ENCODE data around the gene BMP7.

The BMP7 gene

GRCh38 chr20:57225830-57226229, 40.6 kb downstream of the BMP7 start:
- DNase-seq (ENCODE audit: low read depth): no peak

- no peak for DNase-seq (ENCODE audit: low read depth)
Measured at GRCh38 chr20:57225197-57225733, 41.2 kb downstream of the BMP7 start.

DNA sequence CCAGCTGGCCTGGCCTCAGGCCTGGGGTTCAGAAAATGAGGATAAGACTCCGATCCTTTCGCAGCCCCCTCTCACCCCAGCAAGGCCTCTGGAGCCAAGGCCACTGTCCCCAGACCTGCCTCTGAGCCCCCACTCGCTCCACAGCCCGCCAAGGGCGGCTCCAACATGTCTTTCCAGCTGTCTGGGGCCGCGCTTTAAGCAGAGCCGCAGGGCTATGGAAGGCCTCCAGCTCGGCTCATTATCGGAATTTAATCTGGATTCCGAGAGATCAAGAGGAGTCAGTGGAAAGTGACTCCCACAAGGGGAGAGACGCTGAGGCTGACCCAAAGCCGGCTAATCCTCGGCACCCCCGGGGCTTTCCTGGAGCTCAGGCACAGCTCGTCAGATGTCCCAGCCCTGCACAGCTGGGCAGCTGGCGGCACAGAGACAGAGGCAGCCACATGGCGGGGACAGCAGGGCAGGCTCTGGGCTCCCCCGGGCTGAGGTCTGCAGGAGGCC, 41.8 kb downstream of the BMP7 start:
- no peak for DNase-seq (ENCODE audit: low read depth)

DNA sequence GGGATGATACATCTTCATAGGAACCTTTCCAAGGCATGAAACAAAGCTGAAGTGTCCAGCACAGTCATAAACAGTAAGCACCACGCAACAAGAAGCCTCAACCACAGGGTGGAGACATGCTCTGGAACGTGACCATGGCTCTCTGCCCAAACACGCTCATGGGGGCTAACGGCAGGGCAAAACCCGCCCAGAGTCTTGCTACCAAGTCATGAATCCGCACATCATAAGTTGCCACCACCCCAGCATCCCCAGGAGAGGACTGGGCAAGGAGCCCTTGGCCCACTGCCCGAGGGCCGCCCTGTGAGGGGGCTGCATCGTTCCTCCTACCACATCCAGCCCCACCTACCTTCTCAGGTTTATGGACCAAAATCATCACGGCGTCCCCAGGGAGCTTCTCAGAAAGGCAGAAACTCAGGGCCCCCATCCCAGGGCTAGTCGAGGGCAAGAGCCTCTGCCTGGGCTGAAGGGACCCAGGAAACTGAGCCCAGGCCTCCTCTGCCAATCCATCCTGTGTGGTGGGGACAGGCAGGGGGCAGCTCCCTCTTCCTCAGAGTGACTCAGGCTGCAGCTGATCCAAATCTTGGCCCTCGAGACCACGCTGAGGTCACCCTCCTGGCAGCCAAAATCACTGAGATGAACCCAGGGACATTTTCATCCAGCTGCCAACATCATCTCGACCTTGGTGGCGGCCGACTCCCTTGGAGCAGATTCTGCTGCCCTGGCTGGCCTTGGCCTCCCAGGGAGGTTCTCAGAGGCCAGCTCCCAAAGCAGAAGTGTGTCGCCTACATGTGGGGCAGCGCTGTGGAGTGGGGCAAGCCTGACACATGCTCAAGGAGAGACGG, 42.6 kb downstream of the BMP7 start:
- DNase-seq (ENCODE audit: low read depth): no peak

- DNase-seq (ENCODE audit: low read depth): no peak
Measured at GRCh38 chr20:57222631-57222950, 43.9 kb downstream of the BMP7 start.

- DNase-seq (ENCODE audit: low read depth): no peak
Measured at GRCh38 chr20:57221916-57222630, 44.4 kb downstream of the BMP7 start.

DNA sequence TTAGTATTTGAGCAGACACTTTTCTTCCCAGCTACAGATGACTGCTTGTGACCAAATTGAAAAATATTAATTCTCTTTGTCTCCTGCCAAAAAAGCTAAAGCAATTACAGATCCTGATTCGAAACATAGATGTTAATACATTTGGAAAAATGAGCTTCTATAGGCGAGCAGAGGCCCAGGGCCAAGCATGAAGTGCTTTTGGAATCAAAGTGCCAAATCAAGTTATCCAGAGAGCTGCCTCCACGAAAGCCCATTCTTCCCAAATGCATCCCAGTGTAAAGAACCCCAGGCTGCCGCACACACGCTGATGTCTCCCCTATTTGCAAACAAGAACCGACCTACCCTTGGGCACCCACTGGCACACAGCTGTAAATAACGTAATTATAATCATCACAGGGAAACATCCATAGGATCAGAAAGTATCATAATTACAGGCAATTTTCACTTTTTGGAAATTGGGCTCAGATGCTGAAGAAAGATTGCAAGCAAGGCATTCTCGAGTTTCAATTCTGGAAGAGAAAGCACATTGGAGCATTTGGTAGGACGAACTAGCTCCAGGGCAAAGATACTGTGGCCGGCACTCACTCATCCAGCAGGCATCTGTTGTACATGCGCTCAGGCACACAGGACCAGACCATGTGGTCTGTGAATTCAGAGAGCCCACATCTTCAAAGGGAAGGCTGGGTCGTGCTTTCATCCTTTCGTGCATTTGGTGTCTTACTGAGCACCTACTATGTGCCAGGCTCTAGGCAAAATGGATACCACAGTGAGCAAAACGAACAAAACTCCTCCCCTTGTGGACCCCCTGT, 45.9 kb downstream of the BMP7 start:
- no peak for DNase-seq (ENCODE audit: low read depth)

- no peak for DNase-seq (ENCODE audit: low read depth)
Measured at GRCh38 chr20:57219071-57219677, 47.3 kb downstream of the BMP7 start.

GRCh38 chr20:57218489-57218888, 48.0 kb downstream of the BMP7 start:
- no peak for DNase-seq (ENCODE audit: low read depth)

DNA sequence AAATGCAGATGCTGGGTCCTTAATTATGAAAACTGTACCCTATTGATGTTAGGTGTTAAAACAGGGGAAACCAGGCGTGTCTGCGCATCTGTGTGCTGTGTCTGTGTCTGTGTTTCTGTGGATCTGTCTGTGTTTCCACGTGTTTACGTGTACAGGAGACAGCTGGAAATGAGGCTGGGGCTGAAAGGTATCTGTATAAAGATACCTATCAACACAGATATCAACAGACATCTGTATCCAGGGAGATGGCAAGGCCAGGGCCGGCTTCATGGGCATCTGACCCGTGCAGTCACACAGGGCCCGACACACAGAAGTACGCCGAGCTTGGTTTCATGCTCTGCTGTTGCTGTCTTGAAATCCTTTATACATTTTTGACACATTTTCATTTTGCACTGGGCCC, 48.6 kb downstream of the BMP7 start:
- no peak for DNase-seq (ENCODE audit: low read depth)

GRCh38 chr20:57216669-57217068, 49.8 kb downstream of the BMP7 start:
- no peak for DNase-seq (ENCODE audit: low read depth)

- DNase-seq (ENCODE audit: low read depth): no peak
Measured at GRCh38 chr20:57215826-57216471, 50.5 kb downstream of the BMP7 start.

GRCh38 chr20:57215426-57215825, 51.0 kb downstream of the BMP7 start:
- no peak for DNase-seq (ENCODE audit: low read depth)

GRCh38 chr20:57214948-57215347, 51.5 kb downstream of the BMP7 start:
- DNase-seq (ENCODE audit: low read depth): no peak

DNA sequence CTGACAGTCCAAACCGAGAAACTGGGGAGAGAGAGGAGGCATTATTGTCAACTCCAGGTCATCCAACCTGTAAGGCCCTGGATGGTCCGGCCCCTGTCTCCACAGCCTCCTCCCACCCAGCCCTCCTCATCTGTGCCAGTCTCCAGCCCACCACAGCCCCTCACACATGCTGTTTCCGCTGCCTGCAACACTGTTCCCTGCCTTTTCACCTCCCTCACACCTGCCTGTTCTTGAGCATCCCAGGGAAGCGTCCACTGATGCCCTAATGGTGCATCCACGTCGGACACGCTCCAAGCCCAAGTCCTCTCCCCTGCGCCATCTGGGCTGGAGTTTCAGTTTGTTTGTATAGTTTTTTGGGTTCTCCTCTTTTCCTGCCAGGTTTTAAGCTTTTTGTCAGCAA, 52.0 kb downstream of the BMP7 start:
- no peak for DNase-seq (ENCODE audit: low read depth)

DNA sequence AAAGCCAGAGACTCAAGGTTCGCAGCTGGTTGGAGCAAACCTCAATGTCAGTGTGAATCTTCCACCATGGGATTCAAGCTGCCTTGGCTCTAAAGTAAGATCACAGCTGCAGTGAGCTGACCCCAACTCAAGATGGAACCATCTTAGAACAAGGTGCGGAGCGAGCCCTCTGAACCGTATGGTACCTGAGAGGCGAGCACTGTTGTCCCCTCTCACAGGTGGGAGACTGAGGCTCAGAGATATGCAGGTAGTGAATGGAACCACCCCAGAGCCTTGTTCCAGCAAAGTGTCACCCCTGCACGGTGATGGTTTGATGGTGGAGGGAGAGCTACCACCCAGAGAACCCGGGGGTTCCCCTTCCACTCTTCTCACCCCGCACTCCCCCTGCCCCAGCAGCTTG, 52.5 kb downstream of the BMP7 start:
- DNase-seq (ENCODE audit: low read depth): no peak

GRCh38 chr20:57213291-57213690, 53.1 kb downstream of the BMP7 start:
- DNase-seq (ENCODE audit: low read depth): no peak

GRCh38 chr20:57212534-57213276, 53.7 kb downstream of the BMP7 start:
- no peak for DNase-seq (ENCODE audit: low read depth)

GRCh38 chr20:57211908-57212533, 54.4 kb downstream of the BMP7 start:
- DNase-seq (ENCODE audit: low read depth): no peak

DNA sequence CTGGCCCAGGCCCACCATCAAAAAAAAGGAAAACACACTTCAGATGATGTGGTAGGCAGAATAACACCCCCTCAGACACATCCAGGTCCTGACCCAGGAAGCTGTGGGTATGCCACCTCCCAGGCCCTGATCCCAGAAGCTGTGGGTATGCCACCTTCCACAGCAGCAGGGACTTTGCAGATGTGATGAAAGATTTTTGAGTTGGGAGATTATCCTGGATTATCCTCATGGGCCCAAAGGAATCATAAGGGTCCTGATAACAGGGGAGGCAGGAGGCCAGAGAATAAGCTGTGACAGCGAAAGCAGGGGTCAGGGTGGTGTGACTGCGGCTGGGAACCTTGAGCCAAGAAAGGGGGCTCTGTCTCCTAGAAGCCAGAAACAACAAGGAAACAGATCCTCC, 55.0 kb downstream of the BMP7 start:
- no peak for DNase-seq (ENCODE audit: low read depth)
